BLaER1 (cell line): ENCODE results near the gene ZNF674.

Experiments
- H3K27ac ChIP-seq: shearing (Covaris generic); formaldehyde crosslinking; 2 replicates; pipeline ENCODE4 v1.8.1; 2022
- H3K27me3 ChIP-seq: shearing (Covaris generic); formaldehyde crosslinking; 2 replicates; pipeline ENCODE4 v1.8.1; 2022
- H3K36me3 ChIP-seq: shearing (Covaris generic); formaldehyde crosslinking; 2 replicates; pipeline ENCODE4 v1.8.1; 2022
- H3K4me1 ChIP-seq: shearing (Covaris generic); formaldehyde crosslinking; 2 replicates; pipeline ENCODE4 v1.8.1; 2022
- H3K4me2 ChIP-seq: shearing (Covaris generic); formaldehyde crosslinking; 2 replicates; pipeline ENCODE4 v1.8.1; 2022
- H3K4me3 ChIP-seq: shearing (Covaris generic); formaldehyde crosslinking; 2 replicates; pipeline ENCODE4 v1.8.1; 2022
- H3K9ac ChIP-seq: shearing (Covaris generic); formaldehyde crosslinking; 2 replicates; pipeline ENCODE4 v1.8.1; 2022
- H3K9me3 ChIP-seq: shearing (Covaris generic); formaldehyde crosslinking; 2 replicates; pipeline ENCODE4 v1.8.1; 2022
- H4K20me1 ChIP-seq: shearing (Covaris generic); formaldehyde crosslinking; 2 replicates; pipeline ENCODE4 v1.8.1; 2022
- Cebpa-rat ChIP-seq: shearing (Covaris generic); IDR thresholded peaks from 2 replicates; pipeline ENCODE4 v1.8.1; 2022

Gene ZNF674

DNA sequence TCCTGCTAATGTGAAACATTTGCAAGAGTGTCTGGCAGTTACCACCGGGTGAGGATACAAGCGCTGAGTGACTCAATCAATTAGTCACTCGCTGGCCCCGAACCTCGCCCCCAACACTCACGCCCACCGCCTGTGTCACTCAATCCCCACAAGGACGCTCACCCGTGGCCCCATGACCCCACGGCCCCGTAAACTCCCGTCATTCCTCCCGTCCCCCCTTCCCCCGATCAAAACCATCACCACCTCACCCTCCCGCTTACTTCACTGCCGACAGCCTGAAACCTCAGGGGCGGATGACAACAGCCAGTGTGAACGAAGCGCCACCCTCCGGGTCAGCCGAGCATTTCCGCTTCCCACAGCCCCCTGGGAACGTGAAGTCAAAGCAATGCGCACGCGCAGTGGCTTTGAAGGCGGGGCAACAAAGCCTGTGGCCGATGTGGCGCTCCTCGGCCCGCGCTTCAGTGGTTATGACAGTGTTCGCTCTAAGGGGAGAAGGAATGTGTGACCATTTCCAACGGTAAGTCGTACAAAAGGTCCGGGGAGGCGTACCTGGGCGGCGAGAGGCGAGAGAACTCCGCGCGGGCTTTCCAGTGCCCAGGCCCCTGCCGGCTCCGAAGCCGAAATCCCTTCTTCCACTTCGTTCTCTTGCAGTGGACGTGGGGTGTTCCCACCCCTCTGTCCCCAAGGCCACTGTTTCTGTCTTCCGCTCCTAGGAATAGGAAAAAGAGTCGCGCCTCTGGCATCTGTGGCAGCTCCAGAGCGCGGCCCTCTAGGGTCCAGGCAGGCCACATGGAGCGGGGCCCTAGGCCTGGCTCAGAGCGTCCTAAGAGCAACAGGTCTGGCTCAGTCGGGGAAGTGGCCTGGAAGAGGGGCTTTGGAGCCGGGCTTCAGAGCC is at the start of gene ZNF674:
ZNF674 (minus strand) TSS at position 311 of the 895 bp plus-strand sequence. CDS start 3,334 bp downstream, outside the sequence.
- Histone ChIP-seq H3K9ac (peak within 1 kb of the TSS; percentile 90), H3K27ac (peak within 1 kb of the TSS; percentile 93), H3K4me1 (peaks cover 43% of the 10 kb centered on the region), H4K20me1 (no peaks in the 10 kb centered on the region), H3K4me2 (peak within 1 kb of the TSS; percentile 73), H3K36me3 (peaks cover 6% of the 10 kb centered on the region; the same call in 1 of the 2 replicates), H3K27me3 (no peaks in the 10 kb centered on the region), H3K4me3 (peak within 1 kb of the TSS; percentile 78), H3K9me3 (peaks cover 16% of the 10 kb centered on the region)
- no peak for TF ChIP-seq Cebpa-rat

DNA sequence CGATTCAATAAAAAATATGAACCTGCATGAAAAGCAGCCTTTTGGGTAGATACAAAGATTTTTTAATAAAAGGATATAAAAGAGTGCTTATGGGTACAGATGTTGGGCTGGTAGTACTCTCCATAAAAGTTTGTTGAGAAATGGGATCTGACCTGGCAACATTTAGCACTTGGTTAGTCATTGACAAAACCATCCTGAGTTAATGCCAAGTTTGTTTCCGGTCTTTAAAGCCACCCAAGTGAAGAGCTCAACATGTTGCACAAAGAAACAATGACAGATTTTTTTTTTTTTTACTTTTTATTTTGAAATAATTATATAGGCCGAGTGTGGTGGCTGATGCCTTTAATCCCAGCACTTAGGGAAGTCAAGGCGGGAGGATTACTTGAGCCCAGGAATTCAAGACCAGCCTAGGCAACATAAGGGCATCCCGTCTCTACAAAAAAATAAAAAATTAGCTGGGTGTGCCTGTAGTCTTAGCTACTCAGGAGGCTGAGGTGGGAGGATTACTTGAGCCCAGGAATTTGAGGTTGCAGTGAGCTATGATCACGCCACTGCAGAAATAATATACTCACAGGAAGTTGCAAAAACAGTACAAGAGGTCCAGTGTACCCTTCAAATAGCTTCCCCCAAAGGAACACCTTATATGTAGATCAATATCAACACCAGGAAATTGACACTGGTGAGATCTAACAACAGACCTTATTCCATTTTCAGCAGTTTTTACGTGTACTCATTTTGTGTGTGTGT is 44.9 kb upstream of the ZNF674 start:
- Histone ChIP-seq H3K4me2 (0 out of 2 replicates have a peak overlapping the region, but pooled peaks have one; percentile 12), H3K36me3 (no peaks in the 10 kb centered on the region; the same call in 1 of the 2 replicates), H3K27me3 (no peaks in the 10 kb centered on the region), H3K27ac (no peak overlapping the region), H3K9ac (no peak overlapping the region), H3K4me1 (peaks cover 69% of the 10 kb centered on the region), H3K9me3 (peaks cover 7% of the 10 kb centered on the region), H3K4me3 (no peak overlapping the region), H4K20me1 (no peaks in the 10 kb centered on the region)
- no peak for TF ChIP-seq Cebpa-rat

DNA sequence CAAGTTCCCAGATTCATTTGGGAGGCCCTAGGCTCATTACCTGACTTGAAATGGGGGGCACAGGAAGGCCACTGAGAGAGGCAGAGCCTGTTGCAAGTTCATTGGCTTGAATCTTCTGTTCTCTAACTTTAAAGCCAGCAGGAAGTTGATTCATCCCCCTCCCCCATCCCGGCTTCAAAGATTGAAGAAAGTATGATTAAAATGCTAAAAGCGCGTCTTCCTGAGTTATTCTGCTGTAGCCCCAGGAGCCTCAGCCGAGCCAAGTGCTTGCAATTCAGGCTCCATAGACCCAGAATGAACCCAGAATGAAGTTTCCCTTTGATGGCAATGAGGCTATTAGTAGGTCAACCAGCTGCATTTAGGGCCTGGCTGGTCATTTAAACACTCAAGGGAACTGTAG is 43.0 kb upstream of the ZNF674 start:
- H4K20me1 ChIP-seq, result no peaks in the 10 kb centered on the region
- peak overlapping the region; percentile 36; the same call in 1 of the 2 replicates for H3K4me3 ChIP-seq
- no peak for TF ChIP-seq Cebpa-rat
- H3K4me2 ChIP-seq, result peak overlapping the region; percentile 77
- peak overlapping the region; percentile 54; the same call in 1 of the 2 replicates for H3K9ac ChIP-seq
- no peaks in the 10 kb centered on the region; the same call in 1 of the 2 replicates for H3K36me3 ChIP-seq
- H3K27me3 ChIP-seq, result no peaks in the 10 kb centered on the region
- peaks cover 7% of the 10 kb centered on the region for H3K9me3 ChIP-seq
- peaks cover 72% of the 10 kb centered on the region for H3K4me1 ChIP-seq
- H3K27ac ChIP-seq, result peak overlapping the region; percentile 52; the same call in 1 of the 2 replicates

DNA sequence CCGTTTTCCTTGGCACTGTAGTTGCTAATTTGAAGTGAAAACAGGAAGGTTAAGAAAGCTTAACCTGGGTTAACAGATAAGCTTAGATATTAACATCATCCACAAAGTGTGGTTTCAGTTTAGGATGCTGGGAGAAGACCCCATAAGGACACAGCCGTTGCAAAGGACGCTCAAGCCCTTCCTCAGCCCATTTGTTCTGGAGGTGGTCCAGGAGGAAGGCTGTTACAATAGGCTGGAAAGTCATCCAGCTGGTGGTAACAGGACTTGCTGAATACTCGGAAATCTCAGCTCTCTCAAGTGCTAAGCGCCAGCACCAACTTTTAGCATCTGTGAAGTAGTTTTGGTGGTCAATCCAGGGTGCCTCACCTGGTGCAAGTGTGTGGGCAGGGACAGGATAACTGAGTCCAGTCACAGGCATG is 42.5 kb upstream of the ZNF674 start:
- Histone ChIP-seq H4K20me1 (no peaks in the 10 kb centered on the region), H3K4me3 (peak overlapping the region; percentile 36; the same call in 1 of the 2 replicates)

DNA sequence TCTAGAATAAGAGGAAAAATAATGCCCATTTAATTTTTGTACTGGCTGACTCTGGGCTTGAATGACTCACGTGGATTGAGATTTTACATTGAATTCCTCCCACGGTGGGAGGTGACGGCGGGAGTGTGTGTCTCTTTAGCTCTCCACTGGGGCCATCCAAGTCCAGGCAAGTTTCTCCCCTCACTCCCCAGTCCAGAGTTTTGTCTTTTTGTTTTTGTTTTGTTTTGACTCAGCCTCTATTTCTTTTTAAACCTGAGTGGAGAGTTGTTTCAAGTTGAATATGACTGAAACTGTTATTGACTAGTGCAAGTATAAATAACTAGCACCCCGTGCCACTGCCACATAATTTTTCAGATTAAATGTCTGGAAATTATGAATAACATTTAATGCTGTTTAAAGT is 41.9 kb upstream of the ZNF674 start:
- Histone ChIP-seq H3K4me3 (no peak overlapping the region), H3K4me1 (peaks cover 82% of the 10 kb centered on the region), H3K27me3 (no peaks in the 10 kb centered on the region), H3K9ac (no peak overlapping the region), H3K4me2 (peak overlapping the region; percentile 77), H4K20me1 (no peaks in the 10 kb centered on the region), H3K9me3 (peaks cover 7% of the 10 kb centered on the region), H3K27ac (0 out of 2 replicates have a peak overlapping the region, but pooled peaks have one; percentile 52), H3K36me3 (no peaks in the 10 kb centered on the region; the same call in 1 of the 2 replicates)
- TF ChIP-seq Cebpa-rat, result no peak

More for the DNA sequence above, 42.5 kb upstream of the ZNF674 start:
- peak overlapping the region; percentile 54; the same call in 1 of the 2 replicates for H3K9ac ChIP-seq
- H3K36me3 ChIP-seq, result no peaks in the 10 kb centered on the region; the same call in 1 of the 2 replicates
- no peaks in the 10 kb centered on the region for H3K27me3 ChIP-seq
- H3K27ac ChIP-seq, result peak overlapping the region; percentile 52
- H3K4me1 ChIP-seq, result peaks cover 77% of the 10 kb centered on the region
- peak overlapping the region; percentile 77 for H3K4me2 ChIP-seq
- no peak for TF ChIP-seq Cebpa-rat
- H3K9me3 ChIP-seq, result peaks cover 7% of the 10 kb centered on the region

DNA sequence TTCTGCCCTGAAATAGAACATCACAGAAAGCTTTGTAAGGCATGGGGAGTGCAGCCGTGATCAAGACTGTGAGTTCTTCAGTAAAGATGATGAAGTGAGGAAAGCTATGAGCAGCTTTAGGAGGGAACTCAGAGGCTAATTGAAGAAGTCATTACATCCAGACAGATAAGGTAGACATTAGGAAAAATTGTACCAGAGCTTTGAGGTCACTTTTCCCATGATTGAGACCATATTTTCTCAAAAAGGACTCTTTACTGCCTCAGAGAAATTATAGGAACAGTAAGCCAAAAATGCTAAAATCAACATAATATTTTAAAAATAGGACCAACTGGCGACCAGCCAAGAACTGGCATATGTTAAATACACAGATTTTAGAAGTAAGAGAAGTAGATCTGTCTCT is 39.5 kb upstream of the ZNF674 start:
- Histone ChIP-seq H3K4me1 (peaks cover 75% of the 10 kb centered on the region), H3K4me2 (peak overlapping the region; percentile 52), H3K27ac (no peak overlapping the region)

DNA sequence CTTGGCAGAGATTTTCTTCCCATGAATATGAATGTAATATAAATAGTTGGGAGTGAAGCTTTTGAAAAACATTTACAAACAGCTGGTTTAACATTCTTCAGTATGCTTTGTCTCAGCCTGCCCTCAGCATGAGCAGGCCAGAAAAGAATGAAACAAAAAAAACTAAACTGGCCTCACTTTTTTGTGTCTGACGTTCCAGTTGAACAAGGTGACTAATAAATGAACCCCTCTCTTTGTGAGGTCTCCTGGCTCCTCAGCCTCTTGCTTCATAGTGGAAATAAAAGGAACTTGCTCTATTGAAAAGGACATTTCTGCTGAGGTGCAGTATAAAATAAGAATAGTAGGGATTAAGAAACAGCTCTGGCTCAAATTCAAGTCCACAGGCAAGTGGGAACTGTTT is 37.7 kb upstream of the ZNF674 start:
- Histone ChIP-seq H3K4me1 (peaks cover 76% of the 10 kb centered on the region), H3K36me3 (peaks cover 18% of the 10 kb centered on the region; the same call in 1 of the 2 replicates), H3K9me3 (no peaks in the 10 kb centered on the region), H3K27ac (no peak overlapping the region), H3K4me2 (peak overlapping the region; percentile 11; the same call in 1 of the 2 replicates), H3K4me3 (no peak overlapping the region), H4K20me1 (no peaks in the 10 kb centered on the region), H3K27me3 (no peaks in the 10 kb centered on the region), H3K9ac (no peak overlapping the region)
- TF ChIP-seq Cebpa-rat, result no peak

More for the DNA sequence above, 39.5 kb upstream of the ZNF674 start:
- no peaks in the 10 kb centered on the region for H3K9me3 ChIP-seq
- peaks cover 4% of the 10 kb centered on the region; the same call in 1 of the 2 replicates for H3K36me3 ChIP-seq
- no peak for TF ChIP-seq Cebpa-rat
- no peaks in the 10 kb centered on the region for H3K27me3 ChIP-seq
- H3K4me3 ChIP-seq, result no peak overlapping the region
- H3K9ac ChIP-seq, result peak overlapping the region; percentile 6; the same call in 1 of the 2 replicates
- H4K20me1 ChIP-seq, result no peaks in the 10 kb centered on the region

DNA sequence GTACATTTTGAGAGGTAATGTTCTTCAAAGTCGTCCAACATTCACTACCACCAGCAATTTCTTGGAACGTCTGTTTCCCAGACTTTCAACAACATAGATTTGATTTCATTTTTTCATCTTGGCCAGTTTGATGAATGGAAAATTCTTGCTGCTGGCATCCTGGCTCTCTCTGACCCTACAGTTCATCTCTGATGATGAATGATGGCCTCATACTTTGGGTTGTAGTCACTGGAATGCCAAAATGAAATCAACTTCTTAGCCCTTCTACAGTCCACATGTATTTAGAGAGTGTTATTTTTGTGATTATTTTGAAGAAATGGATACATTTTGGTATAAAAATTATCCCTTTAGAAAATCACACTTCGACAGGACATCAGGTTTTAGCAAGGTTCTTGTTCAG is 37.1 kb upstream of the ZNF674 start:
- TF ChIP-seq Cebpa-rat, result no peak
- Histone ChIP-seq H3K9me3 (no peaks in the 10 kb centered on the region), H4K20me1 (no peaks in the 10 kb centered on the region), H3K27me3 (no peaks in the 10 kb centered on the region), H3K36me3 (peaks cover 19% of the 10 kb centered on the region; the same call in 1 of the 2 replicates), H3K4me3 (no peak overlapping the region), H3K27ac (no peak overlapping the region), H3K4me1 (peaks cover 76% of the 10 kb centered on the region), H3K4me2 (no peak overlapping the region), H3K9ac (no peak overlapping the region)

DNA sequence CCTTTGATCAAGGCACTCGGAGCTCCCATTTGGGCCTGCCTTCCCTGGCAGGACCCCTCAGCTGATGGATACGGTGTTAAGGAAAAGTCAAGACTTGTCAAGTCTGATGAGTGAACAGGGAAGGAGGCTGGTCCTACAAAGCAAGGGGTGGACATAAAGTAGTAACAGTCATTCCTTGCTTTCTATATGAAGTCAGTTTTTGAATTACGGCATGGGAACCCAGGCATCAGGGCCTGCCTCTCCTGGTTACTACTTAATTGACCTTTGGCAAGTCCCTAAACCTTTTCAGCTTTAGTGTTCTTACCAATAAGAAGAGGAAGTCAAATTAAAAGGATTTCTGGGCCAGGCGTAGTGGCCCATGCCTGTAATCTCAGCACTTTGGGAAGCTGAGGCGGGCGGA is 35.4 kb upstream of the ZNF674 start:
- Histone ChIP-seq H3K27me3 (no peaks in the 10 kb centered on the region), H3K9me3 (no peaks in the 10 kb centered on the region; the same call in 1 of the 2 replicates), H3K4me3 (no peak overlapping the region), H3K27ac (no peak overlapping the region), H3K36me3 (peaks cover 19% of the 10 kb centered on the region; the same call in 1 of the 2 replicates), H3K9ac (no peak overlapping the region), H4K20me1 (no peaks in the 10 kb centered on the region), H3K4me2 (no peak overlapping the region), H3K4me1 (peaks cover 70% of the 10 kb centered on the region)
- TF ChIP-seq Cebpa-rat, result no peak
